AG08395 (cell line): ENCODE data around the gene MRPL42.
"Not testable (repeated sequence)": the region's sequence is repeated elsewhere in the genome, so short reads cannot be mapped to it uniquely, and the experiment has no call there.

Source experiments
- DNase-seq: peaks from one replicate; pipeline ENCODE4 v3.0.0; 2012; ENCODE audit warnings: mixed read lengths, low spot score

The MRPL42 gene

DNA sequence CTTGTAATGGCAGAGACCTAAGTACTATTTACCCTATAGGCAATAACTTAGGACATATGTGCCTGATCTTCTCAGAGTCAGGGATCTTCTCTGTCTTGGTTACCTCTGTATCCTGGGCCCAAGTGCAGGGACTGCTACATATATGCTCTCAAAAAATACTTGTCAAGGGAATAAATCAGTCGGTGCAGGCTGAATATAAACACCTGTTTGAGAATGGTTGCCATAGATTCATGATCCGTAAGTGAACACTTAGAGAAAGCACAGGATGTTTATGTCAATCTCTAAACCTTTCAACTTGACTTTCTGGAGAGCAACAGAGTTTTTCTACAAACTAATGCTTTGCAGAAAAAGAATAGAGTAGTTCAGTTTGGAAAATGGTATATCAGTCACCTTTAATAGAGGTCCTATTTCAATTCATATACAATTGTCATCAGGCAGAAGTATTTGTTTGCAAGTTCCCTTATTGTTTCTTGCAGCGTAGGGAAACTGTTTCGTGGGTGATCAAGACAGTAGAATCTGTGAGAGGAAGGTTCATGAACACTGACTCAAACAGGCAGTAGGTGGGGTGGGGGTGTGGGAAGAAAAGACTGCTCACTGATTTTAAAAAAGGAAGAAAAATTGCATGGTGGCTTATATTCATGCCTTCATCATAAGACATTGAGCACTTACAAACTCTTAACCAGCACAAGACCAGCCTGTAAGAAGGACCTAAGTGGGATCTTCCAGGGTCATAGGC, 19.6 kb upstream of the MRPL42 start:
- DNase-seq = no peak

DNA sequence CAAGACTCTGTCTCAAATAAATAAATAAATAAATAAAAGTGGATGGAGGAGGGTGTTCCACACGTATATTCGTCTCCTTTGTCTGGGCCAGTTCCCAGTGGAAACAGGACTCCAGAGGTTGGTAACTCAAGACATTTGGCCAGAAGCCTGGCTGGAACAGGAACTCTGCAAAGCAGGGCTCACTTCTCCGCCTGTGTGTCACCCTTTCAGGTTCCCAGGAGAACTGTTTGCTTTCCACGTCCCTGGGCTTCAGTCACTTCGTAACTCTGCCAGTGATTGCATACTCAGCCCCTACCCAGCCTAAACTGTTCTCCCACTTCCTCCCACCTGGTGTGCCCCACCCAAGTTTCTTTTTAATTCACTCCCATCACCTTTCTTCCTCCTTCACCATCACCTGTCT, 18.5 kb upstream of the MRPL42 start:
- DNase-seq = no peak

DNA sequence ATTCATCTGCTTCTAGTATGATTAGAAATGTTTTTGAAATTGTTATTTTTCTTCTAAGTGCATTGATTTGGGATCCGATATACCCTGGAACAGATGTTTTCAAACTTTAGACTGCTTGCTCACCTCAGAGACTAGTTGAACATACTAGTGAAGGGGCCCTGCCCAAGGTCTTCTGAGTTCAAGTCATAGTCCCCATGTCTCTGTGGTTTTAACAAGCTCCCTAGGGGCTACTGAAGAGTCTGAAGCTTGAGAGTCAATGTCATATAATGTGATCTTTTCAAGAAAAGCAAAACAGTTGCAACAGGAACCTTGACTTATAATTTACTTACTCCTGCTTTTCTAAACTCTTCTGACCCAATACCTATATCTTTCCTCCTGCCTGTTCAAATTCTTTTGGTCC, 18.0 kb upstream of the MRPL42 start:
- no peak for DNase-seq

DNA sequence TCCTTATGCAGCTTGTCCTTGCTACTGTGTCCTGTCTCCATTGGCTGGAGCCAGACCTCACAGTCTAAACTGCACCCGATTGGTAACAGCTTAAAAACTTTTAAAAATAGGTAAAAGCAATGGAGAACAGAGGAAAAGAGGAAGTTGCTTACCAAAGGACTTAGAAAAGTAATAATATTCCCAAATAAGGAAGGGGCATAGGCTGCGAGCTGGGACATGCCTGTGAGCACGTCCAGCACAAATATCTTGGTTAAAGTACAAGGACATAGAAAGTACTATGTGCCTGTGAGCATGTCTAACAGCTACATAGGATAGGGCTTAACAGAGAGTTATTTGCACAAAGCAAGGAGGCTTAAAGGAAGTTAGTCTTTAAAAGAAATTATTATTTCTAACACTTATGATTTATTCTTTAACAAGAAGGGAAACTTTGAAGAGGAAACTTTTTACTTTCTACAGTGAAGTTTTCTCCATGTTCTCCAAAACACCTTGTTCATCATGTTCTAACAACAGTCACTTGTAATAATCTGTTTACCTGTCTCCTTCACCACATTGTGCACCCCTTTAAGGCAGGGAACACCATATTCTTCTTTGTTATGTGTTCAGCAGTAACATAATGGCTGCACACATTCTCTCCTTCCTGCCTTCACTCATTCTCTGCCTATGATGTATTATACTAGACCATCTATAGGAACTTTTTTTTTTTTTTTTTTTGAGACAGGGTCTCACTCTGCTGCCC, 15.7 kb upstream of the MRPL42 start:
- no peak for DNase-seq

DNA sequence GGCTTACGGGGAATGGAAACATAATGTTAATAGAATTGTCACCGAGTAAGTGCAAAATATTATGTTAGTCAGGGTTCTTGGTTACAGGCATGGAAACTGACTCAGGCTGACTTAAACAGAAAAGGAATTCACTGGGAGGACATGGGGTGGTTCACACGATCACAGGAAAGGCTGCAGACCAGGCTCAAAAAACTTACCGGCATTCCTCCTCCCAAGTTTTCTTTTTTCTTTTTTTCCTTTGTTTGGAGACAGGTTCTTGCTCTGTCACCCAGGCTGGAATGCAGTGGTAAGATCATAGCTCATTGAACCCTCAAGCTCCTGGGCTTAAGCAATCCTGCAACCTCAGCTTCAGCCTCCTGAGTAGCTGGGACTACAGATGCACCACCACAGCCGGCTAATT, 13.7 kb upstream of the MRPL42 start:
- DNase-seq = peak; percentile 81

DNA sequence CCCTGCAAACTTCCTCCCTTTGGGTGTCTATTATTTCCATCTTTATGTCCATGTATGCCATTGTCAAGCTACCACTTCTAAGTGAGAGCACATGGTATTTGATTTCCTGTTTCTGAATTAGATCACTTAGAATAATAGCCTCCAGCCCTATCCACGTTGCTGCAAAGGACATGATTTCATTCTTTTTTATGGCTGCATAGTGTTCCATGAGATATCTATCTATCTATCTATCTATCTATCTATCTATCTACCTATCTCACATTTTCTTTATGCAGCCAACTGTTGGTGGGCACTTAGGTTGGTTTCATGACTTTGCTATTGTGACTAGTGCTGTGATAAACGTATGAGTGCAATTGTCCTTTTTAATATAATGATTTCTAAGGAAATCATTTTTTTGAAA, 11.2 kb upstream of the MRPL42 start:
- DNase-seq = no peak

DNA sequence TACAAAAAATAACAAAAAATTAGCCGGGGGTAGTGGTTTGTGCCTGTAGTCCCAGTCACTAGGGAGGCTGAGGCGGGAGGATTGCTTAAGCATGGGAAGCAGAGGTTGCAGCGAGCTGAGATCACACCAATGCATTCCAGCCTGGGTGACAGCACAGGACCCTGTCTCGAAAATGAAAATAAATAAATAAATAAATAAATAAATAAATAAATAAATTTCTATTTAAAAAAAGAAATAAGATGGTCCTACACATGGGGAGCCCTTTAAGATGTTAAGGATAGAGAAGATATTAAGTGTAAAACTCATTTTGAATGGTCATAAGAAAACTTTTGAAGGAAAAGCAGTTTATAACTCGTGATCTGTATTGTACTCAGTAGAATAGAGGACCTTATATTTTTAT, 8.2 kb upstream of the MRPL42 start:
- DNase-seq = no peak

DNA sequence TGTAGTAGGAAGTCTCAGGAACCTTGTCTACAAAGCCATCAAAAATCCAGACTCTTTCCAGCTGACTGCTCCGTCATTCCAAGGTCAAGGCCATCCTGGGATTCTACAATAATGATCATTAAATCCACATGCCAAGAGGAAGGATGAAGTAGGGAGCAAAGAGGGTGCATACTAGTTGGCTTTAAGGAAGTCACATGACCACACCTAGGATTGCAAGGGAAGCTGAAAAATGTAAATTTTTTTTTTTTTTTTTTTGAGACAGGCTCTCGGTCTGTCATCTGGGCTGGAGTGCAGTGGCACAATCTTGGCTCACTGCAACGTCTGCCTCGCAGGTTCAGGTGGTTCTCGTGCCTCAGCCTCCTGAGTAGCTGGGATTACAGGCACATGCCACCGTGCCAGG, 7.3 kb upstream of the MRPL42 start:
- DNase-seq = no peak

DNA sequence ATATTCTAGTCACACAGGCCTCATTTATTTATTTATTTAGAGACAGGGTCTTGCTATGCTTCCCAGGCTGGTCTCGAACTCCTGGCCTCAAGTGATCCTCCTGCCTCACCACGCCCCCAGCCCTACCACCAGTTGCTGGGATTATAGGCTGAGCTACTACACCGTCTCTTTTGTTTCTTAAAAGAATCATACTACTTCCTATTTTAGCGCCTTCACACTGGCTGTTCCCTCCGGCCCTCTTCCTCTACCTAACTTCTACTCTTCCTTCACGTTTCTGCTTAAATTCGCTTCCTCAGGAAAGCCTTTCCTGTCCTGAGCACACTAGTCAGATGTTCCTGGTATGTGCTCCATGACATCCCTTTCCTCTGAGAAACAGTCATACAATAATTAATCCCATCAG, 6.4 kb upstream of the MRPL42 start:
- no peak for DNase-seq

DNA sequence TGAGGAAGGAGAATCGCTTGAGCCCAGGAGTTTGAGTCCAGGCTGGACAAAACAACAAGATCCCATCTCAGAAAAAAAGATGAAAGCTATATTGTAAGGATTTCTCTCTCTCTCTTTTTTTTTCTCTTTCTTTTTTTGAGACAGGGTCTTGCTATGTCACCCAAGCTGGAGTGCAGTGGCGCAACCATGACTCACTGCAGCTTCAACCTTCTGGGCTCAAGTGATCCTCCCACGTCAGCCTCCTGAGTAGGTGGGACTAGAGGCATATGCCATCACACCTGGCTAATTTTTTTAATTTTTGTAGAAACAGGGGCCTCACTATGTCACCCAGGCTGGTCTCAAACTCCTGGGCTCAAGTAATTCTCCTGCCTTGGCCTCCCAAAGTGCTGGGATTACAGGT, 5.8 kb upstream of the MRPL42 start:
- DNase-seq = no peak

DNA sequence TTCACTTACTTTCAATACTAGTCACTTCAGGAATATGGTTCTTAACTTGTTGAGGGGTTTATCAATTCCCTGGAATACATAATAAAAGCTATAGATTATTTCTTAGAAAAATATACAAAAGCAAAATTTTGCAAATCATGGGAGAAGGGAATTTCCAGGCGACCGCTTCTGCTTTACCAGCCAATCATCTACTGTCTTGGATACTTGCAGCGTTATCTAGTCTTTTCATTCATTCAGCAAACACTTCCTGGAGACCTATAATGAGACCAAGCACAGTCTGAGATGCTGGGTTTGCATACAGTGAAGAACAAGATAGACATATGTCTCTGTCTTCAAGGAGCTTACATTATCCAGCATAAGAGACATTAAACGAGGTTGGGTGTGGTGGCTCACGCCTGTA, 1.5 kb upstream of the MRPL42 start:
- no peak for DNase-seq

DNA sequence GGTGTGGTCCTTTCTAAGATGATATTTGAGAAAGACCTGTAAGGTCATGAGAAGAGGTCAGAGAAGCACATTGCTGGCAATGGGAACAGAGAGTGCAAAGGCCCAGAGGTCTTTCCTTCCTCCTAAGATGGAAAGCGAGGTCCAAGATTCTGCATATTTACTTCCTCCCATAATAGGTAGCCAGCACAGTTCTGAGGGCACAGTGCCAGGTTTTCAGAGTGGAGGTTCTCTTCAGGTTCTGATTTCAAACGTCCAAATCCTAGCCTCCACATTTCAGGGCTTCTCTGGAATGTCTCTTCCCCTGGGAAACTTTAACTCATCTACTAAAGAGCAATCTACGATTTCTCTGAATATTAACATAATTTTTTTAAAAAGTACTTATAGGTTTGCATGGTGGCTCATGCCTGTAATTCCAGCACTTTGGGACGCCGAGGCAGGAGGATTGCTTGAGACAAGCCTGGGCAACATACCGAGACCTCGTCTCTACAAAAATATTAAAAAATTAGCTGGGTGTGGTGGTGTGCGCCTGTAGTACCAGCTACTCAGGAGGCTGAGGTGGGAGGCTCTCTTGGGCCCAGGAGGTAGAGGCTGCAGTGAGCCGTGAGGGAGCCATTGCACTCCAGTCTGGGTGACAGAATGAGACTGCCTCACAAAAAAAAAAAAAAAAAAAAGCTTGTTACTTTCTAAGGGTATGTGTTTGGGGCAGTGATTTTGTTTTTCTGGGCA, 526 bp upstream of the MRPL42 start:
- DNase-seq = no peak

DNA sequence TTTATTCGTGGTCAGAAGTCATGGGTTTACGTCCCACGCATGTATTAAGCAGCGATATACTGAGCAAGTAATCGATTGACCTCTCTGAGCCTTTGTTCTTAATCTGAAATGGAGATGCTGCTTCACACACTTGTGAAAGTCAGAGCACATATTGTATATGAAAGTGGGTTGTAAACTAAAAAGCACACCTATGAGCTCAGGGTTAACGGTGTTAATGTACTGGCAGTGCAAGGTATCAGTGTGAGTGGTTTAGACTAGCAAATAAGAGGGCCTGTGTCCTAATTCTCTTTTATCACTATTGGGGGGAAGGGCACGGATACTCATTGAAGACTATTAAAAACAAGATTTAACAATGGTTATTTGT, 676 bp downstream of the MRPL42 start:
- DNase-seq = peak; percentile 3

DNA sequence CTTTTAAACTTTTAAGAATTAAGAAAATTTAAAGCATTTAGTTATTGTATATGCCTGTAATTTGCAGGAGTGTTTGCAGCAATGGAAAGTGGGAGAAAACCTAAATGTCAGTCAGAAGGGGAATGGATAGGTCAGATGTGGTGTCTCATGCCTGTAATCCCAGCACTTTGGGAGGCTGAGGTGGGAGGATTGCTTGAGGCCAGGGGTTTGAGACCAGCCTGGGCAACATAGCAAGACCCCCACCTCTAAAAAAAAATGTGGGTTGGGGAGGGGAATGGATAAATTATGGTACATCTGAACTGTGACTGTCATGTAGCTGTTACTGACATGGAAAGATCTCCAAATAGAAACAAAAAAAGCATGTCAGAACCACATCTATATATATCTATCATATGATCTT, 2.1 kb downstream of the MRPL42 start:
- no peak for DNase-seq

DNA sequence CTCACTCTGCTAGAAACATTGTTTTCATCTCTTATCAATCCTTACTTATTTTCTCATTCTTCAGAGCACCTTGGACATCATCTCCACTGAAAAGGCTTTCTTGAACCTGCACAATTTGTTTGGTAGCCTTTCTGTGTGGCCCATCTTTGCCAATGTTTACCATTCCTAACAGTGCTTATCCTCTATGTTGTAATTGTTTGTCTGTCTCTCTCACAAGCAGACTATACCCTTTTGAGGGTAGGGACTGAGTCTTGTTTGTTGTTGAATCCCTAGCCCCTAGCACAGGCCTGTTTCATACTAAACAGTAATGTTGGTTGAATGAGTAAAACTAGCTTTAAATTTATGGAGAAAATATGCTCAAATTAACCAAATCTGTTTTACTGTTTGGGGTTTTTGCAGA, 9.2 kb downstream of the MRPL42 start:
- no peak for DNase-seq

DNA sequence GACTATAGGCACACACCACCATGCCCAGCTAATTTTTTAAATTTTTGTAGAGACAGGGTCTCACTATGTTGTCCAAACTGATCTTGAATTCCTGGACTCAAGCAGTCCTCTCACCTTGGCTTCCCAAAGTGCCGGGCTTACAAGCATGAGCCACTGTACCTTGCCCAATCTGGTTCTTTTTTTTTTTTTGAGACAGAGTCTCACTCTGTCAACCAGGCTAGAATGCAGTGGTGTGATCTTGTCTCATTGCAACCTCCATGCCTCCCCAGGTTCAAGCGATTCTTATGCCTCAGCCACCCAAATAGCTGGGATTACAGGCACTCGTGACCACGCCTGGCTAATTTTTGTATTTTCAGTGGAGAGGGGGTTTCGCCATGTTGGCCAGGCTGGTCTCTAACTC, 15.4 kb downstream of the MRPL42 start:
- no peak for DNase-seq

DNA sequence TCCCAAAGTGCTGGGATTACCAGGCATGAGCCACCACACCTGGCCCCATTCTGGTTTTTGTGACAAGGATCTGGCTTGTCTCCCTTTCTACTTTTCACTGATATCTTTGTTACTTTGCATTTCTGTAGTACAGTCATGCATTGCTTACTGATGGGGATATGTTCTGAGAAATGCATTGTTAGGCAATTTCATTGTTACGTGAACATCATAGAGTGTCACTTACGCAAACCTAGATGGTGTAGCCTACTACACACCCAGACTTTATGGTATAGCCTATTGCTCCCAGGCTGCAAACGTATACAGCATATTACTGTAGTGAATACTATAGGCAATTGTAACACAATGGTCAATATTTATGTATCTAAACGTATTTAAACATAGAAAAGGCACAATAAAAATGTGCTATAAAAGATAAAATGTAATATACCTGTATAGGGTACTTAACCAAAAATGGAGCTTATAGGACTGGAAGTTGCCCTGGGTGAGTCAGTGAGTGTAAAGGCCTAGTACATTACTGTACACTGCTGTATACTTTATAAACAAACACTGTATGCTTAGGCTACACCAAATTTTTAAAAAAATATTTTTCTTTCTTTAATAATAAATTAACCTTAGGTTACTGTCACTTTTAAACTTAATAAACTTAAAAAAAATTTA, 16.0 kb downstream of the MRPL42 start:
- DNase-seq = no peak

DNA sequence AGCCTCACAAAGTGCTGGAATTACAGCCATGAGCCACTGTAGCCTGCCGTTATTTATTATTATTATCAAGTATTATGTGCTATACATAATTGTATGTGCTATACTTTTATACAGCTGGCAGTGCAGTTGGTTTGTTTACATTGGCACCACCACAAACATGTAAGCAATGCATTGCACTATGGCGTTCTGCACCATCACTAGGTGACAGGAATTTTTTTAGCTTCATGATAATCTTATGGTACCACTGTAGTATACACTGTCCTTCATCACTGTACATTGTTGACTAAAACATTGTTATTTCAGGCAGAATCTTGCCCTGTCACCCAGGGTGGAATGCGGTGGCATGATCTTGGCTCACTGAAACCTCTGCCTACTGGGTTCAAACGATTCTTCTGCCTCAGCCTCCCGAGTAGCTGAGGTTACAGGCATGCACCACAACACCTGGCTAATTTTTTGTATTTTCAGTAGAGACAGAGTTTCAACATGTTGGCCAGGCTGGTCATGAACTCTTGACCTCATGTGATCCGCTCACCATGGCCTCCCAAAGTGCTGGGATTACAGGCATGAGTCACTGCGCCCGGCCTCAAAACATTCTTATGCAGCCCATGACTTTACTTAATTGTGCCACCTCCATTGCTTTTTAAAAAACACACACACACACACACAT, 17.1 kb downstream of the MRPL42 start:
- no peak for DNase-seq

DNA sequence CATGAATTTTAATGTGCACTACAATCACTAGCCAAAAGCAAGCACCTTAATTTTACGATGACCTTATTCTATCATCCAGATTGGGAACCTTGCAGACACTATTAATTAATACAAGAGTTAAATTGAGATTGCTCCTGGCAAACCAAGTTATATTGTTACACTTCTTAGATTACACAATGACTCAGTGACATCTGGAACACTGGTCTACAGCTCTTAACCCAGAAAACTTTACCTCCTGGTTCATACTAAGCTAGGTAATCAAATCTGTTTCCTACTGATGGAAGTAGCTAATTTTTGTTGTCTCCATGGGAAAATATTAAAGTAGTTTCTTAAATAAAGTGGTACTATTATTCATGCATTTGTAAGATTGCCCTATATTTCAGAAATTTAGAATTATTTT, 25.5 kb downstream of the MRPL42 start:
- DNase-seq = not testable (repeated sequence)

DNA sequence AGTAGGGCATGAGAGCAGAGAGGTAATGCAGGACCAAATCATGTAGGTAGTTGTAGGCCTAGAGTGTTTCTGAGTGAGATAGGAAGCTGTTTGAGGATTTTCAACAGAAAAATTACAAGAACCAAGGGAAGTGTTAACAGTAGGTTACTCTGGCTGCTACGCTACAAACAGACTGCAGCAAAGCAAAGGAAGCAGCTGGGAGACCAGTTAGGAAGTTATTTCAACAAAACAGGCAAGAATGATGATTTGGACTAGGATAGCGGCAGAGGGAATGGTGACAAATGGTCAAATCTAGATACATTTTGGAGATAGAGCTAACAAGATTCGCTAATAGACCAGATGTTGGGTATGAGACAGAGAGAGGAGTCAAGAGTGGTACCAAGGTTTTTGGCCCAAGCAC, 26.8 kb downstream of the MRPL42 start:
- DNase-seq = no peak

DNA sequence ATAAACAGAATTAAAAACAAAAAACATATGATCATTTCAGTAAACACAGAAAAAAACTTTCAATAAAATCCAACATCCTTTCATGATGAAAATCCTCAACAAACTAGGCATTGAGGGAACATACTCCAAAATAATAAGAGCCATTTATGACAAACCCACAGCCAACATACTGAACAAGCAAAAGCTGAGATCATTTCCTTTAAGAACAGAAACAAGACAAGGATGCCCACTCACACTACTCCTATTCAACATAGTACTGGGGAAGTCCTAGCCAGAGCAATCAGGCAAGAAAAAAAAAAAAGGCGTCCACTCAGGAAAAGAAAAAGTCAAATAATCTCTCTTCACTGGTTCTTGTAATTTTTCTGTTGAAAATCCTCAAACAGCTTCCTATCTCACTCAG, 30.1 kb downstream of the MRPL42 start:
- no peak for DNase-seq

DNA sequence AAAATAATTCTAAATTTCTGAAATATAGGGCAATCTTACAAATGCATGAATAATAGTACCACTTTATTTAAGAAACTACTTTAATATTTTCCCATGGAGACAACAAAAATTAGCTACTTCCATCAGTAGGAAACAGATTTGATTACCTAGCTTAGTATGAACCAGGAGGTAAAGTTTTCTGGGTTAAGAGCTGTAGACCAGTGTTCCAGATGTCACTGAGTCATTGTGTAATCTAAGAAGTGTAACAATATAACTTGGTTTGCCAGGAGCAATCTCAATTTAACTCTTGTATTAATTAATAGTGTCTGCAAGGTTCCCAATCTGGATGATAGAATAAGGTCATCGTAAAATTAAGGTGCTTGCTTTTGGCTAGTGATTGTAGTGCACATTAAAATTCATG, 31.5 kb downstream of the MRPL42 start:
- not testable (repeated sequence) for DNase-seq
